Measurements from ENCODE around the gene RALGPS2.
"Not testable (repeated sequence)": the region's sequence is repeated elsewhere in the genome, so short reads cannot be mapped to it uniquely, and the experiment has no call there.

The RALGPS2 gene

DNA sequence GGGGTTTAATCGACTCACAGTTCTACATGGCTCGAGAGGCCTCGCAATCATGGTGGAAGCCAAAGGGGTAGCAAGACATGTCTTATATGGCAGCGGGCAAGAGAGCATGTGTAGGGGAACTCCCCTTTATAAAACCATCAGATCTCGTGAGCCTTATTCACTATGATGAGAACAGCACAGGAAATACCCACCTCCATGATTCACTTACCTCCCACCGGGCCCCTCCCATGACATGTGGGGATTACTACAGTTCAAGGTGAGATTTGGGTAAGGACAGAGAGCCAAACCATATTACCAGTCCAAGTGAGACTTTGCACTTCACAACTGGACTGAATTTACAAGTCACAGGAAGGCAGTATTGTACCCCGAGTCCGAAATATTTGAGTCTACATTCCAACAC, 219.7 kb downstream of the RALGPS2 start:
- no peak for DNase-seq (ENCODE audit: low spot score)

DNA sequence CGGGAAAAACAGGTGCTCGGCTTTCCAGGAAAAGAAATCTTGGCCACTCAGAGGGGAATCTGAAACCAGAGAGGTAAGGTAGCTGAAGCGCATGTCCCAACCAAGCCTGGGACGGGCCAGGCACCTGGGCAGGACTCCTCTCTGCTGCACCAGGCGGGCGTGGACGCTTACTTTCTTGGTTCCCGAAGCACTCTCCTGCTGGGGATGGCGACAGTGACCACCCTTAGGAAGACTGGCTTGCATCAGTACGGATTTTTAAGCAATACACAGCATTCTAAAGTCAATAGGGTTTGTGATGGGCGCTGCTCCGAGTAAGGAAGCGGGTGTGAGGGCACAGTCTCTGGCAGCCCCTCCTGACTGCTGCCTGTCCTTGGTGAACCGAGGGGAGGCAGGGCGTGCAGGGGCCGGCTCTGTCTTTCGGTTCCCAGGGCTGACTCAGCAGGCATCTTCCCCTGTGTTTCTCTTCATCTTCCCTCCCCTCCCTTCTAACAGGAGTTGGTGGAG, 220.8 kb downstream of the RALGPS2 start:
- no peak for DNase-seq (ENCODE audit: low spot score)

DNA sequence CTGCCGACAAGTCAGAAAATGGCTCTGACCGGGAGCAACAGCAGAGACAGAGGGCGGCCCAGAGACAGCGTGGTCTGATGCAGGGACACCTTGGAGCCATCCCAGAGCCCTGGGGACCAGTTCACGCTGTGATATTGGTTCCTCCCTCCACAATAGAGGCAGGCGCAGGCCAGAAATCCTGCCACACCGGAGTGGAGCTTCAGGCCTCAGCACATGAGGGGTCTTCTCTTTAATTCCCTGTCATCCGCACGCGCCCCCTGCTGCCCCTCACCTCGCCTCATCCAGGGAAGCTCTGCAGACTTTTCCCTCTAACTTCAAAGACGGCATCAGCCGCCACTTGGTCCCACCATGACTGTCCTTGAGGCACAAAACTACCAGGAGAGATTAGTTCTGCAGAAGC, 221.4 kb downstream of the RALGPS2 start:
- no peak for DNase-seq (ENCODE audit: low spot score)

DNA sequence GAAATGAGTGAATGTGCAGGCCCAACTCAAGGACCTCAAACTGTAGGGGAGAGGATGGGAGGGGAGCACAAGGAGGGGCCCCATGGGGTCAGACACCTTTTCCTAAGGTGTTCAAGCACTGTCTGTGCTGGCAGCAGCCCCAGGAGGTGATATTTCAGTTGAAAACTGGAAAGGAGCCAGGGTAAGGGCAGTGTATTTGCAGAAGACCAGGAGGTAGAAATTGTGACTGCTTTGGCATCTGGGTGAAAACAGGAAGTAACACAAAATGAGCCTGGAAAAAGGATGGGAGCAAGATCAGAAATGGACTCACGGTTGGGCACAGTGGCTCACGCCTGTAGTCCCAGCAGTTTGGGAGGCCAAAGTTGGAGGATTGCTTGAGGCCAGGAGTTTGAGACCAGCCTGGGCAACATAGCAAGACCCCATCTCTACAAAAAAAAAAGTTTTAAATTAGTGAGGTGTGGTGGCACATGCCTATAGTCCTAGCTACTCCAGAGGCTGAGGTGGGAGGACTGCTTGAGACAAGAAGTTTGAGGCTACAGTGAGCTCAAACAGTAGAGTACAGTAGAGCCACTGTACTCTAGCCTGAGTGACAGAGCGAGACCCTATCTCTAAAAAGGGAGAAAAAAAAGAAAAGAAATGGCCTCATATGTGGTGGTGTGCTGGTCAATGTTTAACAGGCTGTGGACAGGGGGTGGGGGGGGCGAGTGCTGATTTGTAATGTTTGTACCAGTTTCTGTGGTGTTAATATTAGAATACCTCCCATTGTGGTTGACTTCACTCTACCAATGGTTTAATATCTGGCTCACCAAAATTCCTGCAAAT, 222.0 kb downstream of the RALGPS2 start:
- no peak for DNase-seq (ENCODE audit: low spot score)

DNA sequence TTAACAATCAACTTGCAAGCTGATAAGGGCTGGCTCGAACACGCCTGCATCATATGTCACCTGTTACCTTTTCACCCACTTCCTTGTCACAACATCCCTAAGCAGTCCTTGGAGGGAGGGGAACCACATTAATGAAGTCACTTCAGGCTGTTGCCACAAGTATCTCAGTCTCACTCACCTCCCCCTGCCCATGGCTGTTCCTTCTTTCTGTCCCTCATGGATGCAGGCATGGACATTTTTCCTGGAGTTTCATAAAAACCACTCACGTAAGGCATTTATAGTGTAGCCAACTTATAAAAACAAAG, 222.6 kb downstream of the RALGPS2 start:
- DNase-seq (ENCODE audit: low spot score): no peak

DNA sequence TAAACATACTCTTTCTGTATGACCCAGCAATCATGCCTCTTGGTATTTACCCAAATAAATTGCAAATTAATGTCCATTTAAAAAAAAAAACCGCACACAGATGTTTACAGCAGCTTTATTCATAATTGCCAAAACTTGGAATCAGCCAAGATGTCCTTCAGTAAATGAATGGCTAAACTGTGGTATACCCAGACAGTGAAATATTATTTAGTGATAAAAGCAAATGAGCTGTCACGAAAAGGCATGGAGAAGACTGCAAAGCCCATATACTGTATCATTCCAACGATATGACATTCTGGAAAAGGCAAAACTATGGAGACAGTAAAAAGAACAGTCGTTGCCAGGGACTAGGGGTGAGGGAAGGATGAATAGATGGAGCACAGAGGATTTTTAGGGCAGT, 223.6 kb downstream of the RALGPS2 start:
- no peak for DNase-seq (ENCODE audit: low spot score)

DNA sequence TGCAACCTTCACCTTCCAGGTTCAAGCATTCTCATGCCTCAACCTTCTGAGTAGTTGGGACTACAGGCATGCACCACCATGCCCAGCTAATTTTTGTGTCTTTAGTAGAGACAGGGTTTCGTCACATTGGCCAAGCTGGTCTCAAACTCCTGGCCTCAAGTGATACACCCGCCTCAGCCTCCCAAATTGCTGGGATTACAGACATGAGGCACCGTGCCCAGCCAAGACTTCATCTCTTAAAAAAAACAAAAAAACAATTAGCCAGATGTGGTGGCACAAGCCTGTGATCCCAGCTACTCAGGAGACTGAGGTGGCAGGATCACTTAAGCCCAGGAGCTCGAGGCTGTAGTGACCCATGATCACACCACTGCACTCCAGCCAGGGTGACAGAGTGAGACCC, 224.8 kb downstream of the RALGPS2 start:
- not testable (repeated sequence) for DNase-seq (ENCODE audit: low spot score)

DNA sequence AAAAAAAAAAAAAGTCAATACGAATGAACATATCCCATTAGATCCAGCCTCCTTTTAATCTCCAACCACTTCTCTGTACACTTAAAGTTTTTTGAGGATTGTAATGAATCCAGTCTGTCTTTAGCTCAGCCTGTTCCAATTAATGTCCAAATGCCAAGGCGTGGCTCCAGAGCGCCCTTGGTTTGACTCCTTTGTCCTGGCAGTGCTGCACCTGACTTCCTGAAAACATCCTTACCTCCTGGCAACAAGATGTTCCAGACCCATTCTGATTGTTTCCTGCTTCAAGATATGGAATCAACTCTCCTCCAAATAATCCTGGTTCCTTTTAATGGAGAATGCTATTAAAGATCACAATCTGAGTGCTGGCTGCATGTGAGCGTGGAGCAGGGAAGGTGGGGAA, 226.6 kb downstream of the RALGPS2 start:
- DNase-seq (ENCODE audit: low spot score): no peak

DNA sequence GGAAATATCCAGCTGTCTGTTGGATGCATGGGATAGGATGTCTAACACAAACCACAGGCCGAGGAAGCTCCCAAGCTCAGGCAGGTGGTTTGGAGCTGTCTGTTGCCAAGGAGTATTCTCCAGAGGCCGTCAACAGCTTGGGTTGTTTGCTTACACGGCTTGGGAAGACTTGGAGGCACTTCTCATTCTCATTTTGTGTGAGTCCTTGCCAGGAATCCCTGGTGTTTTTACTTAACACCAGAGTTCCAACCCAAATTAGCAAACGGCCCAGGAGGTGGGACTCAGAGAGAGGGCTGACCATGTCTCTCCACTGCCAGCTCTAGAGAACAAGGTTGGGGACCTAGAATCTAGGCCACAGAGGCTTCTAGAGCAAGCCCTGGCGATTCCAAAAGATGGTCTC, 228.0 kb downstream of the RALGPS2 start:
- no peak for DNase-seq (ENCODE audit: low spot score)

DNA sequence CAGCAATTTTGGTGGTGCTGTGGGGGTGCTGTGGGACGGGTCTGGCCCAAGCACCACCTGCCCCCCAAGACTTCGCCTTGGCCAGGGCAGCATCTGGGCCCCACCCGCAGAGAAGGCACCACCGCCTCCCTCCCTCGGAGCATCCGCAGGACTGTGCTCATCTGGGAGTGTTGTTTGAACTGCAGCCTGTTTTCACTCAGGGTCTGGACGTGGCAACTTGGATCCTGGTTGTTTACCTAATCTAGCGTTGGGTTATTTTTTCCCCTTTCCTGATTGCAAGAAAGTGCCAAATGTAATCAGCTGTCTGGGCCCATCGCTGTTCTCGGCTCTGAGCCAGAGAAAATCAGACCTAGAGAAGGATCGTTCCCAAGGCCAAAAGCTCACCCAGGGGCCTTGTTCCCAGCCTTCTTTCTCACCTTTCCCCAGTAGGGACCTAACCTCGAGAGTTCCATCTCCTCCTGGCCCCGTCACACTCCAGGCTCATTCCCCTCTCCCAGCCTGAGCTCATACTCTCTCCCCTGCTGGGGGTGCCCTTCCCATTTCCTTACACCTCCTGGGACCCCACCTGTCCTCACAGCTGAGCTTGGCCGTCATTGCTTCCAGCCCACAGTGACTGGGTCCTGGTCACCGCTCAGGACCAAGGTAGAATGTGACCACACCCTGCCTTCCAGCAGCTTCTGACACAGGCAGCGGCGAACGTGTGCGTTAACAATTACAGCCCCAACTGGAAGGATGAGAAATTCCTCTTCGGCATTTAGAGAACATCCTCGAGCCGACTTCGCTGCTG, 228.7 kb downstream of the RALGPS2 start:
- no peak for DNase-seq (ENCODE audit: low spot score)

DNA sequence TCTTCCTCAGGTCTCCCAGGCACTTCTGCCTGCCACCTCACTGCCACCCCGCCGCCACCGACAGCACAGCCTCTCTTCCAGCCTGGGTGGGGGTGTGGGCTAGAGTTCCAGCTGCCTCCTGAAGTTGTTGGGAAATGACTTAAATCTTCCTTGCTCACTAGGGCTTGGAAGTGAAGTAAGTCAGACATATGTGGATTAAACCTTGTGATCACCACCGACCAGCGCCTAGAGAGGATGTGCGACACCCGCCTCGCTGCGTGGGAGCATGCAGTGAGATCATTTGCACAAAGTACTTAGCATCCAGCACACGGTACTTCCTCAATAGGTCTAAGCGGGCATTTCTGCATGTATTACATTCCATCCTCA, 229.3 kb downstream of the RALGPS2 start:
- no peak for DNase-seq (ENCODE audit: low spot score)

DNA sequence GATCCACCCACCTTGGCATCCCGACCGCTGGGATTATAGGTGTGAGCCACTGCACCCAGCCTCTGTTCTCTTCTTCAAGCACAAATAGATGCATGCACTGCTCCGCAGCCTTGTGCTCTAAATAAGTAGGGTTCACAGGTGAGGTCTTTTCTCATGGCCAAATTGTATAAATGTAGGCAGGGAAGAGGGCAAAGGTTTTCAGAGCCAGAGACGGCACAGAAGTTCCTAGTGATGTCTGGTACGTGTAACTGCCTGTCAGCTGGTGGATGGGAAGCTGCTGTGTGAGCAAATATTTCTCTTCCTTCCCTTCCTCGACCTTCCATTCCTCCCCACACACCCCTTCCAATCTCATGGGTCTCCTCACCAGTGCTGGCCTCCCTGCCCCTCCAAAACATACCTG, 229.9 kb downstream of the RALGPS2 start:
- DNase-seq (ENCODE audit: low spot score): no peak

DNA sequence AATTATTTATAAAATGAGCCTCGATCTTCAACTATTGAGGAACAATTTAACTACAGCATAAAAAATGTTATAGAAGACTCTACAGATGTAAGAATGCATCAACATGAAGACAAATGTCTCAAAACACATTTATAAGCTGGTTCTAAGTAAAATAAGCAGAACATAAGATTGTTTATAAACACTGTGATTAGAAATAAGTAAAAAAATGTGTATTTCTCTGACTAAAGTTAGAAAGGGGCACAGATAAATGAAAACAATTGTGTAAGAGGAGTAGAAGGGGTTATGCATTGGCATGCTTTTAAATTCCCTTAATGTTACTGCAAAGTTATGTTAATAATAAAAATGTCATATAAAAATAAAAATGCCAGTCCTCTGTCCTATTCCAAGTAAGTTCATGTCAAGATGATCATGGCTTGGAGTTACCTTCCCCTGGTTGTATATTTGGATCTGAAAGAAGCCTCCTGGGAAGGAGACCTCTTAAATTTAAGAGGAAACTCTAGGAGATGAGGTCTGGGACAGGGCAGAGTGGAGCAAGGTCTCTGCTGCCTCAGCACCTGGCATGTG, 230.4 kb downstream of the RALGPS2 start:
- DNase-seq (ENCODE audit: low spot score): no peak

DNA sequence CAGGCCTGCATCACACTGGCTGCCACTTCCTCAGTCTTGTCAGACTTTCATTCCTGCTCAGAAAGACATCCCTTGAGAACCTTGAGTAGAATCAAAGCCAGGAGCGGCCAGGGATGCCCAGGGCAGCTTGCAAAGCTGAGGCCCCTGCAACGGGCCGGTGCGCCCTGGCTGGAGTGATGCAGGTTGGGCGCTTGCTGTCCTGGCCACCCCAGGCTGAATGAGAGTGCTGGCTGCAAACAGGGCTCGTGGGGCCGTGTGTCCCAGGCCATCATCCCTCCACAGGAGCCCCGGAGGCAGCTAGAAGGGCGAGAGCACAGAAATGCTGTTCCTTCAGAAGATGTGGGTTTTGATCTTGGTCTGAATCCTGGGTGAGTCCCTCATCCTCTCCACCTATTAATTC, 233.4 kb downstream of the RALGPS2 start:
- no peak for DNase-seq (ENCODE audit: low spot score)

DNA sequence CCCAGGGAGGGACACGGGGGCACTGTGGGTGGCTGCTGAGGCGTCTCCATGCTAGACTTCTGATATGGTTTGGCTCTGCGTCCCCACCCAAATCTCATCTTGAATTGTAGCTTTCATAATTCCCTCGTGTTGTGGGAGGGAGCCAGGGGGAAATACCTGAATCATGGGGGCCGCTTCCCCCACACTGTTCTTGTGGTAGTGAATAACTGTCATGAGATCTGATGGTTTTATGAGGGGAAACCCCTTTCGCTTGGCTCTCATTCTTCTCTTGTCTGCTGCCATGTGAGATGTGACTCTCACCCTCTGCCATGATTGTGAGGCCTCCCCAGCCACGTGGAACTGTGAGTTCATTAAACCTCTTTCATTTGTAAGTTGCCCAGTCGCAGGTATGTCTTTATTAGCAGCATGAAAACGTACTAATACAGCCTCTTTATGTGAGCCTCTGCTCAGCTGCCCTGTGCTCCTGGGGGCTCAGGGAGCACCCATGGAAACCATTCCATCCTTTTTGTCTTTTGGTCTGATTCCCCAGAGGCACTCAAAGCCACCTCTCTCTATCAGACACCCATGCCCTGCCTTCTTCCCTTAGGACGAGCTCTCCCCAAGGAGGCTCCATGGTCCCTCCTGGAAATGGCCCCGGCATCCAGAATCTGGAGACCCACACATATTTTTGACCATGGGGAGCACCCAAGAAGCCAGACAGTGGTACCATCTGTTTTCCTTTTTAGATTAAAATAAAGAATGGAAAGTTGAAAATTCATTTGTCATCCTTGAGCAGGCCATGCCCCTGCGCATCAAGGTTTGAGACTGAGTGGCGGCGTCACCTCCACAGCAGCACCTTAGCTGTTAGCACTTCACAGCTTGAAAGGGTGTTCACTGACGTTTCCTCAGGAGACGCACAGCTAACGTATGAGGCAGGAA, 234.8 kb downstream of the RALGPS2 start:
- DNase-seq (ENCODE audit: low spot score): no peak

DNA sequence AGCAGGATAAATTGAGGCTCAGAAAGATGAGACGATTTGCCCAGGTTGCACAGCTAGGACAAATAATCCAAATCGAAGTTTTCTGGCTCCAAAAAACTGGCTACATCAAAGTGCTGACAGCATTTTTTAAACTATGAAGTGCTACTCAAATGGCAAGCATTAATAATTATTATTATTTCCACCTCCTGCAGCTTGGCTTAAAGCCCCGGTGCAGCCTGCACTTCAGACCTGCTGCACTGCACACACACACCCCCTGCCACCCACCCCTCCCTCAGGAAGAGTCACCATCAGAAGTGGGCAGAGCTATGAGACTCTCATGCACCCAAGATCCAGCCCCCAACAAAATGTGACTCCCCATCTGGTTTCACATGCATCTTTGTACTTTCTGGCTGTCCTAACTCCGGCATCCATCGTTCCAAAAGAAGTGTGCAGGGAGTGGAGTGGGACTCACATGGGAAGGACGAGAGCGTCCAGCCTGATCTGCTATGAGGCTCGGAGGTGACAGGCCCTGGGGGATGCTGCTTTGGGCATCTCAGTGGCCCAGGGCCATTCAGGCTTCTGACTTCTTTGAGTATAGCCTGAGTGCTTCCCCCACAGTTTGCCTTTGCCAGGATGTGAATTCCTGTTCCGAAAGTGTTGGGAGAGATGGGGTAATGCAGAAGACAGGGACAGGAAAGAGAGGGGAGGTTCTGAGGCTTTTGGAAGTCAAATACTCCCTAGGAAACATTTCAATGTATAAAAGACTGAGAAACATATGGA, 235.6 kb downstream of the RALGPS2 start:
- DNase-seq (ENCODE audit: low spot score): no peak

DNA sequence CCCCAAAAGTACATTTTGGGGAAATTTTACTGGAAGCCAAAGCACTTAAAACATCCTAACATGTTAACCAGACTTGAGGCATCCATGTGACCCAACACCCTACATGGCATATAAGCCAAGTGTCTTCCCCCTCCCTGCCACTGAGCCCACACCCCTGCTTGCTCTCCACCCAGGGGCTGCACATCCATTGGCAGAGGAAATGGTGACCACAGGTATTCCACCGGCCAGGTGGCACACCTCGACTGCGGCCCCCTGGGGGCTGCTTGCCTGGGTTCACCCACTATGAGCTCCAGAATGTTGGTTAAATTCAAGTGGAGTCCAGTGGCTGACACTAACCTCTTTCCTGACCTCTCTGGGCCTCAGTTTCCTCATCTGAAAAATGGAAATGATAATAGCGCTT, 236.3 kb downstream of the RALGPS2 start:
- no peak for DNase-seq (ENCODE audit: low spot score)

DNA sequence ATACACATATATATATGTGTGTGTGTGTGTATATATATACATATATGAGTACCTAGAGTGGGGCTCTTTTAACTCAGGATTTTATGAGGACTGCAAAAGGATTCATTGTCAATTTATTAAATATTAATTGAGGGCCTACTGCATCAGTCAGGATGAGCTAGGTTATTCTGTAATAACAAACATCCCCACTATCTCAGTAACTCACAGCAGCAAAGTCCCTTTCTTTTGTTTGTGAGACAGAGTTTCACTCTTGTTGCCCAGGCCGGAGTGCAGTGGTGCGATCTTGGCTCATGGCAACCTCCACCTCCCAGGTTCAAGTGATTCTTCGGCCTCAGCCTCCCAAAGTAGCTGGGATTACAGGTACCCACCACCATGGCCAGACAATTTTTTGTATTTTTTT, 236.8 kb downstream of the RALGPS2 start:
- DNase-seq (ENCODE audit: low spot score): no peak

DNA sequence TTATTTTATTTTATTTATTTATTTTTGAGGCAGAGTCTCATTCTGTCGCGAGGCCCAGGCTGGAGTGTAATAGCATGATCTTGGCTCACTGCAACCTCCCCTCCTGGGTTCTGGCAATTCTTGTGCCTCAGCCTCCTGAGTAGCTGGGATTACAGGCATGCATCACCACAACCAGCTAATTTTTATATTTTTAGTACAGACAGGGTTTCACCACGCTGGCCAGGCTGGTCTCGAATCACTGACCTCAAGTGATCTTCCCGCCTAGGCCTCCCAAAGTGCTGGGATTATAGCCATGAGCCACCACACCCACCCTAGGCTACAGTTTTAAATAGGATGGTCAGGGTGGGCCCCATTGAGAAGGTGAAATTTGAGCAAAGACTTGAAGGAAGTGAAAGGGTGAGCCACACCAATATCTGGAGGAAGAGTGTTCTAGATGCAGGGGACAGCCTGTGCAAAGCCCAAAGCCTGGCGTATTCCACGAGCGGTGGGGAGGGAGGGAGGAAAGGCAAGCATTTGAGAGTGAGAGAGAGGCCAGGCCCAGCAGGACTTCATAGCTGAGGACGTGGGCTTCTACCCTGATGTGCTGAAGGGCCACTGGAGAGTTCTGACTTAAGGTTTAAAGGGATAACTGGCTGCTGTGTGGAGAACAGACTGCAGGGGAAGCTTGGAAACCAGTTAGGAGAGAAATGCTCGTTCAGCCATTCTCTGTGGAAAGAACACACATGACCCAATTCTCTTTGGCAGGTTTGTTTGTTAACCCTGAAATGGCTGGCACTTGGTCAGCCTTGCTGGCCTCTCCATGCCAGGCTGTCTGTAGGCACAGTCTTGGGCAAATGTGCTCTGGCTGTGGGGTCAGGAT, 238.0 kb downstream of the RALGPS2 start:
- DNase-seq (ENCODE audit: low spot score): no peak

All from kidney capillary endothelial cell (primary cell).